Activated CD8-positive, alpha-beta memory T cell treated with anti-CD3 and anti-CD28 coated beads, Interleukin-2, amount 50 U/mL, for 4 hours (primary cell): Measurements from ENCODE around the gene ZSWIM8.

Experiments
- DNase-seq: peaks from one replicate; pipeline ENCODE4 v3.0.0-alpha.2; 2020

ZSWIM8 gene

DNA sequence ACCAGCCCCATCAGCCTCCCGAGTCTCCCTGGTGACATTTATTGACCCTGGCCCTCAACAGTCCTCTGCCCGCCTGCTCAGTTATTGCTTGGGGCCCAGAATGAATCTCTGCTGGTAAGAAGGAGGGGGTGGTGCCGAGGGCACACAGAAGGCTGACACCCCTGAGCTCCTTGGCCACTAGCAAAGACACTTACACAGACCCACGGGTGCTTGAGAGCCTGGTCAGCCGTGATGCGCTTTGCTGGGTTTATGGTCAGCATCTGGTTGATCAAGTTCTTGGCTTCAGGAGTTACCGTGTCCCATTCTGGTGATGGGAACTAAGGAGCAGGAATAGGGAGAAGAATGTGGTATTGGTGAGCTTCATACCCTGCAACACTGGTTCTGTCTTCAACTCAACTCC is 61.6 kb downstream of the ZSWIM8 start:
- DNase-seq, result no peak

- peak; percentile 94 for DNase-seq
Measured at GRCh38 chr10:73848821-73849489, 63.5 kb downstream of the ZSWIM8 start.

- no peak for DNase-seq
Measured at GRCh38 chr10:73850211-73850610, 64.8 kb downstream of the ZSWIM8 start.

GRCh38 chr10:73850863-73851461 is 65.6 kb downstream of the ZSWIM8 start:
- no peak for DNase-seq
